ENCODE measurements around the gene CDC14A.

DNA sequence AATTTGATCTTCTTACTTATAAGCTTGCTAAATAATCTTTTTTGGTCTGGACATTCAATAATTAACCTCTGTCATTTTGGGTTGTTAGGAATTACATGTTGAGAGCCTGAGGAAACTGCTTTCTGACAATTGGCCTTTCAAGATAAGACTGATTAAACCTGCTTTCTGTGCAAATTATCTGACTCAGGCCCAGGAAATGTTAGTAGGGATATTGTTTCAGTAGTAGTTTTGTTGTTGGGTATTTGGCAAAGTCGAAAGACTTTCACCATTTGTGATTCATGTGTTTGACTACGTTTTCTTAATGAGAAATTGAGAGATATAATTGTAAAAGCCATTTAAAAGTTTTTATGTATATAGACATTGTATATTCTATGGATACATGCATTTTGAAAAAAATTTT, 104.6 kb downstream of the CDC14A start:
- TF ChIP-seq, protein P1, sequence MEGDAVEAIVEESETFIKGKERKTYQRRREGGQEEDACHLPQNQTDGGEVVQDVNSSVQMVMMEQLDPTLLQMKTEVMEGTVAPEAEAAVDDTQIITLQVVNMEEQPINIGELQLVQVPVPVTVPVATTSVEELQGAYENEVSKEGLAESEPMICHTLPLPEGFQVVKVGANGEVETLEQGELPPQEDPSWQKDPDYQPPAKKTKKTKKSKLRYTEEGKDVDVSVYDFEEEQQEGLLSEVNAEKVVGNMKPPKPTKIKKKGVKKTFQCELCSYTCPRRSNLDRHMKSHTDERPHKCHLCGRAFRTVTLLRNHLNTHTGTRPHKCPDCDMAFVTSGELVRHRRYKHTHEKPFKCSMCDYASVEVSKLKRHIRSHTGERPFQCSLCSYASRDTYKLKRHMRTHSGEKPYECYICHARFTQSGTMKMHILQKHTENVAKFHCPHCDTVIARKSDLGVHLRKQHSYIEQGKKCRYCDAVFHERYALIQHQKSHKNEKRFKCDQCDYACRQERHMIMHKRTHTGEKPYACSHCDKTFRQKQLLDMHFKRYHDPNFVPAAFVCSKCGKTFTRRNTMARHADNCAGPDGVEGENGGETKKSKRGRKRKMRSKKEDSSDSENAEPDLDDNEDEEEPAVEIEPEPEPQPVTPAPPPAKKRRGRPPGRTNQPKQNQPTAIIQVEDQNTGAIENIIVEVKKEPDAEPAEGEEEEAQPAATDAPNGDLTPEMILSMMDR (IDR thresholded peaks at IDR 0.05; ENCODE audit: low read length) = no peak
- no peak for TF ChIP-seq EZH2 (IDR thresholded peaks at IDR 0.05; ENCODE audit: borderline replicate concordance, low read length)
